Measurements from ENCODE around the gene TCF12.

Gene TCF12

GRCh38 chr15:57218826-57219576 is 300.6 kb downstream of the TCF12 start:
- no peak for DNase-seq (ENCODE audit: low spot score)

DNA sequence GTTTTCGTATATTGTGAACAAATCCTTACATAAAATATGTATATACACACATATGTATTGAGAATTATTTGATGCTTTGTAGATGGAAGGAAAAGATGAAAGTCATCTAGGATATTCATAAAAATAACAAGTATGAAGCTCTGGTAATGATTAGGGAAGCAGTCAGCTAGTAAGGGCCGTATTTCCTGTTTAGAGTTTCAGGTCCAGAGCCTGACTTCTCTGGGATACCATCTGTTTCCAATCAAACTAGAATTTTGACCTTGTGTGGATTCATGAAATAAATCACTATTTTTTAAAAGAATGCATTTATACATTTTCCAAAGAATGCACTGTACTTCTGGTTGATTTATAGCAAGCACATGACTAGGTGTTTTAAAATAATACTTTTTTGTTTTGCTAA is 301.8 kb downstream of the TCF12 start:
- no peak for DNase-seq (ENCODE audit: low spot score)

DNA sequence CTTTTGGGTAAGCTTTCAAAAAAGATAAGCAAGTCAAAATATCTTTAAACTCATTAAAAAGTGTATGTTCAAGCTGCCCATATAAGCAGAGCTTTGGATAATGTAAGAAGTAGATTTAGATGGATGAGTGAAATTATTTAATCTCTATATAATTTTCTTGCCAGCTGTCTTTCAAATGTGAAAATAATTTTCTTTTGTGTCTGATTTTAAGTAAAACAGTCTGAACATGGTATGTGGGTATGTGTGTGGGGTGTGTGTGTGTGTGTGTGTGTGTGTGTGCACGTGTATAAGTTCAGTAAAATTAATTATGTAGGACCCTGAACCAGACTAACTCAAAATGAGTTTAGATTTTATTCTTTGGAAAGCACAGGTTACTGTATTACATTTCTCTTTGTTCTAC is 302.7 kb downstream of the TCF12 start:
- DNase-seq (ENCODE audit: low spot score) = no peak

DNA sequence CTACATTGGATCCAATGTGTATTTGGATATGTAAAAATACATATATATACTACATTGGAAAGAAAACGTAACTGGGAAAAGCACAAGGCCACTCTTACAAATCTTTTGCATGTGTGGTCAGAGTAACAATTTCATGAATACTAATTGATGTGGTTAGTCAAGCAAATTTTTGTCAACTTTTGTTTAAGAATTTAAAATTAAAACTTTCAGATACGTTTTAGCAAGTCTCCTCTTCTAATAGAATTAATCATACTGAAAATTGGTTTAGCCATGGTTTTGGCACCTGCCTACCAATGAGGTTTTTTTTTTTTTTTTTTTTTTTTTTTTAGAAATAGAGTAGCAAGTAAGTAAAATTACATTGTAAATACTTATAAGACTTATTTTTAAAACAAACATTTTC is 304.9 kb downstream of the TCF12 start:
- no peak for DNase-seq (ENCODE audit: low spot score)

- no peak for DNase-seq (ENCODE audit: low spot score)
Observed at GRCh38 chr15:57223887-57224286, 305.4 kb downstream of the TCF12 start.

GRCh38 chr15:57224664-57225063 is 306.2 kb downstream of the TCF12 start:
- no peak for DNase-seq (ENCODE audit: low spot score)

- no peak for DNase-seq (ENCODE audit: low spot score)
Observed at GRCh38 chr15:57227166-57227565, 308.7 kb downstream of the TCF12 start.

DNA sequence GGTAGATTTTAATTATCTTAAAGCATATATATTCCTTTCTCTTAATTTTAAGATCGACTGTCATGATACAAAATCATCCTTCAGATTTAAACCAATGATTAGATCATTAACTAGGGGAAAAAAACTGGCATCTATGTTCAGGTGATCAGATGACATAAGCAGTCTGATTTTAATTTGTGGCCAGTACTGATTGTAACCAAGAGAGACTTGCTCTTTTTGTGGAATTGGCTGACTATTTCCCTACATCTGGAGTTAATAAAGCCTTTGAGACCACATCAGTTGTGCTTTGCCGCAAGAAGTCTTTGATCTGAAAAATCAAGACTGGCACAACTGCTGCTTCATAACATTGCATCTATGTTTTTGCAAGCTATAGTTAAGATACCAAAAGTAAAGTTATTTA is 309.5 kb downstream of the TCF12 start:
- DNase-seq (ENCODE audit: low spot score) = no peak

DNA sequence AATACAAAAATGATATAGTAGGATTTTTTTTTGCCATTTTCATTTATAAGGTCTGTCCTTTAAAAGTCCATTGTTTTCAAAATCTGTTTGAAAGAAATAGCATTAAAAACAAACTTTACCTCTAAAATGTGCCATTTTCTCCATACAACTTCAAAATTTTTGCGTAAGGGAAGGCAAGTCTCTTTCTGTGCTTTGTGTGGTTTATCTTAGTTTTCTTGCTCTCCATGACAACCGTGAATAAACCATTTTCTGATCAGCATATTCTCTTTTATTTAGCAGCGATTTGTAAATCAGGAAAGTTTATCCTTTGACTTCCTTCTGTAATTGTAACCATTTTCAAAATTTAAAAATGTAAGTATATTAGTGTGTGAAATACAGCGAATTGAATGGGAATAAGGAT is 310.0 kb downstream of the TCF12 start:
- no peak for DNase-seq (ENCODE audit: low spot score)

- no peak for DNase-seq (ENCODE audit: low spot score)
Observed at GRCh38 chr15:57229051-57229450, 310.6 kb downstream of the TCF12 start.

- DNase-seq (ENCODE audit: low spot score) = no peak
Observed at GRCh38 chr15:57231559-57231958, 313.1 kb downstream of the TCF12 start.

GRCh38 chr15:57234156-57234555 is 315.7 kb downstream of the TCF12 start:
- DNase-seq (ENCODE audit: low spot score) = no peak

DNA sequence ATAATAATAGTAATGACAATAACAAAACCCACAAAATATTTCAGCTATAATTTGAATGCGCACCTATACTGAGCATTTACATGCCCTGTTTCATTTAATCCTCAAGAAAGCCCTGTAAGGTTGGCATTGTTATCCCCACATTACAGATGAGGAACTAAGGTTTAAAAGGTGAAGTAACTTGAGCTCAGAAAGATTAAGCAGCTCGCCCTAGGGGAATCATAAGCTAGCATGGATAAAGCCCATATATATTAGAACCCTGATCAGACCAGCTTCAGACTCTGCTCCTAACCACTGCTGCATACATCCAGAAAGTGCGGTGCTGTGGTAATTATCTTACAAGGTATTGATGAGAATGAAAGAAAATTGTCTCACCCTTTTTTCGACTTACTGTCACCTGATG is 316.7 kb downstream of the TCF12 start:
- DNase-seq (ENCODE audit: low spot score) = no peak

- no peak for DNase-seq (ENCODE audit: low spot score)
Observed at GRCh38 chr15:57235873-57236272, 317.4 kb downstream of the TCF12 start.

- no peak for DNase-seq (ENCODE audit: low spot score)
Observed at GRCh38 chr15:57236561-57237300, 318.3 kb downstream of the TCF12 start.

GRCh38 chr15:57237301-57237642 is 318.8 kb downstream of the TCF12 start:
- no peak for DNase-seq (ENCODE audit: low spot score)

GRCh38 chr15:57237676-57238075 is 319.2 kb downstream of the TCF12 start:
- DNase-seq (ENCODE audit: low spot score) = no peak

- no peak for DNase-seq (ENCODE audit: low spot score)
Observed at GRCh38 chr15:57245130-57245529, 326.7 kb downstream of the TCF12 start.

GRCh38 chr15:57245714-57246113 is 327.3 kb downstream of the TCF12 start:
- DNase-seq (ENCODE audit: low spot score) = no peak

DNA sequence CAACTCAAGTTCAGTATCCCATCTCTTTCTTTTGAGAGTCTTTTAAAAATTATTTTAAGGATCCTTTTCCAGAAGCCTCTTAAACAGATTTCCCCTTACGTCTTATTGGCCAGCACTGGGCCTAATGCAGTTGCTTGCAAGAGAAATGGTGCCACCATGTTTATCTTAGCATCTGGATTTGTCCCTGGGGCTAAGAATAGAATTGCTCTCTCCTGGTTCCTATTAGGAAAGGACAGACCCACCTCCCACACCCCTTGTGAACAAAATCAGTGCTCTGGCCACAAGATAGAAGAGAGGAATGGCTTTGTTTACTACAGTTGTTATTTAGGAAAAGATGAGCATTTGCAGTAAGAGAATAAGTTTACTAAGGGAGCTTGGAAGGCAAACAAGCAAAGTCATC is 329.6 kb downstream of the TCF12 start:
- no peak for DNase-seq (ENCODE audit: low spot score)

DNA sequence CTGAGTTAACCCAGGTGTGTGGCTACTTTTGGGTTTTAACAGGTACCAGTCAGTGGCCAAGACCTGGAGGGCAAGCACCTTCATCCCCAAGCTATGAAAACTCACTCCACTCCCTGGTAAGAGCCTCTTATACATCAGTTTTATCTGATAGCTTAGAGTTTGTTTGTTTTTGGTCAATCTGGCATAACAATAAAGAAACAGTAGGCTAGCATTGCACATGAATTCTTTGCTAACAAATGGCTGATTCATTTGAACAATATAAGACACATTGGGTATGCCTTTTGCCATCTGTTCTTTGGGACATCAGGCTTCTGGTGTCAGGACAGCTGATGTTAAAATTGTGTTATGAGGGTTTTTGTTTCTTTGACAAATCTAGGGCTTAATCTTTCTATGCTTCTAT is 332.9 kb downstream of the TCF12 start:
- DNase-seq (ENCODE audit: low spot score) = no peak

GRCh38 chr15:57251941-57252340 is 333.5 kb downstream of the TCF12 start:
- no peak for DNase-seq (ENCODE audit: low spot score)

DNA sequence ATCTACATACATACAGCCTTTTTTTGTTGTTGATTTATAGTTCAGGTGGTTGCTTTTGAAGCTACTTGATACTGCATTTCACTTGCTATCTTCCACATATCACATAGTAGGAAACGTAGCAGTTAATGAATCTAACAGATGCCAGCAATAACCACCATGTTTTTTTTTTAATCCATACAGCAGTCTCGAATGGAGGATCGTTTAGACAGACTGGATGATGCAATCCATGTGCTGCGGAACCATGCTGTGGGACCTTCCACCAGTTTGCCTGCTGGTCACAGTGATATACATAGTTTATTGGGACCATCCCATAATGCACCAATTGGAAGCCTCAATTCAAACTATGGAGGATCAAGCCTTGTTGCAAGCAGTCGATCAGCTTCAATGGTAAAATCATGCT is 334.6 kb downstream of the TCF12 start:
- DNase-seq (ENCODE audit: low spot score) = no peak

DNA sequence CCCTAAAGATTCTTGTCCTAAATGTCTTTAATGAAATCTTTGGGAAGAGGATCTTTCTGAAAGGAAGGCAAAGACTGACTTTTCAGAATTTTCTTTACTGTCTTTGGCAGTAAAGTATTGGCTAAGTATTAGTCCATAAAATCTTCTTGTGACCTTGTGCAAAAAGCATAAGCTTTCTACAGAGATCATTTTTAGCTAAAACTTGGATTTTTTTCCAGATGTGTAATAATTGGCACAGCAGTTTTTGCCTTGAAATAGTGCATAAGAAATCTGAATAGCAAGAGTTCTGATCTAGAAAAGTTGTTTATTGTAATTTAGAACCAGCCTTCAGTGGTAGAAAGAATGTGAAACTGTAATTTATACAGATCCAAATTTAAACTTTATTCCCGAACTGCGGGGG is 335.1 kb downstream of the TCF12 start:
- no peak for DNase-seq (ENCODE audit: low spot score)

Measured in CD4-positive, alpha-beta T cell treated with Interleukin-2 at 100 ng/mL for 4 hours (primary cell).